Peyer's patch (tissue), 4 donors: ENCODE data around the gene SIGLEC15.

Experiments
- POLR2A ChIP-seq, 2 donors: fragments of 450-650 bp; IDR thresholded peaks; one replicate each; pipeline ENCODE4 v1.5.1; 2017; ENCODE audit warnings: antibody characterized with exemption in 2 of 2, mild to moderate bottlenecking in 2 of 2, moderate library complexity in 2 of 2
- TF ChIP-seq, protein P1 (sequence below), 6 experiments: fragments of 450-650 bp in 4 of 6; fragments of 200-600 bp in 2 of 6; sonication (generic) in 1 of 6; IDR thresholded peaks; one replicate each; pipeline ENCODE4 v1.5.1; 2017 to 2019; ENCODE audit warnings: antibody characterized with exemption in 6 of 6, mild to moderate bottlenecking in 3 of 6, moderate library complexity in 1 of 6

DNA sequence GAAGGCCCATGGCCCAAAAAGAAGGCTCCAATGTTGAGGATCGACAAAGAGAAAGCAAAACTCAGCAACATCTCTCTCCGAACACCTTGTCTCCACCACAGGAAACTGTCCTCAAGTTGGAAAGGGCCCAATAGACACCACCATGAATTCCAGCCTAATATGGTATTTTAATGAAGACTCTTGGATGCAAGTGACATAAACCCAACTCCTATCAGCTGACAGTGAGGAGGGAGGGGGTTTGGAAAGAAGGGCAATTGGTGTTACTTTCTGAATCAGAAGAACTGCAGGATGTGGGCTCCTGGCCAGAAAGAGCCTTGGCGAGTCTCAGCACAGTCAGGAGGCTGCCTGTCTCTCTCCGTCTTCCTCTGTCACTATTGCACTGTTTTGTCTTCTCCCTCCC lies 40.3 kb upstream of the SIGLEC15 start:
- TF ChIP-seq, protein P1, sequence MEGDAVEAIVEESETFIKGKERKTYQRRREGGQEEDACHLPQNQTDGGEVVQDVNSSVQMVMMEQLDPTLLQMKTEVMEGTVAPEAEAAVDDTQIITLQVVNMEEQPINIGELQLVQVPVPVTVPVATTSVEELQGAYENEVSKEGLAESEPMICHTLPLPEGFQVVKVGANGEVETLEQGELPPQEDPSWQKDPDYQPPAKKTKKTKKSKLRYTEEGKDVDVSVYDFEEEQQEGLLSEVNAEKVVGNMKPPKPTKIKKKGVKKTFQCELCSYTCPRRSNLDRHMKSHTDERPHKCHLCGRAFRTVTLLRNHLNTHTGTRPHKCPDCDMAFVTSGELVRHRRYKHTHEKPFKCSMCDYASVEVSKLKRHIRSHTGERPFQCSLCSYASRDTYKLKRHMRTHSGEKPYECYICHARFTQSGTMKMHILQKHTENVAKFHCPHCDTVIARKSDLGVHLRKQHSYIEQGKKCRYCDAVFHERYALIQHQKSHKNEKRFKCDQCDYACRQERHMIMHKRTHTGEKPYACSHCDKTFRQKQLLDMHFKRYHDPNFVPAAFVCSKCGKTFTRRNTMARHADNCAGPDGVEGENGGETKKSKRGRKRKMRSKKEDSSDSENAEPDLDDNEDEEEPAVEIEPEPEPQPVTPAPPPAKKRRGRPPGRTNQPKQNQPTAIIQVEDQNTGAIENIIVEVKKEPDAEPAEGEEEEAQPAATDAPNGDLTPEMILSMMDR (IDR thresholded peaks at IDR 0.05) = no peak
- no peak for TF ChIP-seq POLR2A (IDR thresholded peaks at IDR 0.05)
